Coronary artery (tissue), 2 donors: ENCODE data around the gene RFTN1.
A peak's percentile ranks its signal among the peaks of the same experiment; 100 is the strongest.

Experiments used
- DNase-seq: peaks from one replicate; pipeline ENCODE4 v3.0.0-alpha.2; 2017; ENCODE audit warnings: low spot score
- H3K27ac ChIP-seq, 2 donors: fragments of 200-600 bp; sonication (generic); one replicate each; pipeline ENCODE4 v1.5.1; 2016 to 2019
- H3K4me3 ChIP-seq: fragments of 200-600 bp; sonication (generic); 2 replicates; pipeline ENCODE4 v1.5.1; 2016; ENCODE audit warnings: mild to moderate bottlenecking, moderate library complexity
- CTCF ChIP-seq: fragments of 200-600 bp; sonication (generic); IDR thresholded peaks from one replicate; pipeline ENCODE4 v1.5.1; 2019; ENCODE audit warnings: antibody characterized with exemption

The RFTN1 gene

GRCh38 chr3:16516695-16517481, 3.4 kb upstream of the RFTN1 start:
- DNase-seq, result peak; percentile 65
- Histone ChIP-seq H3K4me3 (no peak overlapping the region), H3K27ac (no peak overlapping the region)
- TF ChIP-seq CTCF, result no peak

GRCh38 chr3:16515885-16516420, 2.5 kb upstream of the RFTN1 start:
- Histone ChIP-seq H3K4me3 (no peak overlapping the region), H3K27ac (no peak overlapping the region)
- DNase-seq, result no peak
- no peak for TF ChIP-seq CTCF

- no peak for DNase-seq
- Histone ChIP-seq H3K4me3 (no peak overlapping the region), H3K27ac (peak overlapping the region in 1 of 2 donors; percentile 64)
- TF ChIP-seq CTCF, result no peak
These were observed 1.4 kb upstream of the RFTN1 start for GRCh38 chr3:16514755-16515353.

- peak overlapping the region in 1 of 2 donors; percentile 64 for H3K27ac ChIP-seq
- no peak for TF ChIP-seq CTCF
- no peak for DNase-seq
- peak overlapping the region; percentile 74 for H3K4me3 ChIP-seq
These were observed 662 bp upstream of the RFTN1 start for GRCh38 chr3:16514021-16514700.

GRCh38 chr3:16512435-16513140, 911 bp downstream of the RFTN1 start:
- Histone ChIP-seq H3K27ac (peak overlapping the region; percentile 8 to 64), H3K4me3 (peak overlapping the region; percentile 74)
- peak; percentile 77 for DNase-seq
- no peak for TF ChIP-seq CTCF

- Histone ChIP-seq H3K4me3 (peak overlapping the region; percentile 74), H3K27ac (peak overlapping the region; percentile 8 to 64)
- TF ChIP-seq CTCF, result no peak
- no peak for DNase-seq
These were observed 1.6 kb downstream of the RFTN1 start for GRCh38 chr3:16511681-16512434.
